ENCODE measurements around the gene GEMIN8.

Gene GEMIN8

GRCh38 chrX:14014526-14014925 lies 15.2 kb downstream of the GEMIN8 start:
- no peak for DNase-seq

GRCh38 chrX:14013054-14013453 lies 16.6 kb downstream of the GEMIN8 start:
- no peak for DNase-seq

GRCh38 chrX:14010566-14010965 lies 19.1 kb downstream of the GEMIN8 start:
- no peak for DNase-seq

- DNase-seq: no peak
Measured at GRCh38 chrX:14006540-14006939, 23.2 kb downstream of the GEMIN8 start.

GRCh38 chrX:14003876-14004425 lies 25.7 kb downstream of the GEMIN8 start:
- no peak for DNase-seq

GRCh38 chrX:14003028-14003427 lies 26.7 kb downstream of the GEMIN8 start:
- no peak for DNase-seq

GRCh38 chrX:13996650-13997049 lies 33.0 kb downstream of the GEMIN8 start:
- no peak for DNase-seq

- DNase-seq: no peak
Measured at GRCh38 chrX:13994536-13995080, 35.1 kb downstream of the GEMIN8 start.

- DNase-seq: no peak
Measured at GRCh38 chrX:13994104-13994503, 35.6 kb downstream of the GEMIN8 start.

GRCh38 chrX:13990126-13990800 lies 39.4 kb downstream of the GEMIN8 start:
- no peak for DNase-seq

GRCh38 chrX:13985697-13986435 lies 43.8 kb downstream of the GEMIN8 start:
- DNase-seq: no peak

- no peak for DNase-seq
Measured at GRCh38 chrX:13983734-13984133, 46.0 kb downstream of the GEMIN8 start.

- no peak for DNase-seq
Measured at GRCh38 chrX:13968198-13968597, 61.5 kb downstream of the GEMIN8 start.

- no peak for DNase-seq
Measured at GRCh38 chrX:13967636-13968035, 62.1 kb downstream of the GEMIN8 start.

GRCh38 chrX:13966793-13967125 lies 62.9 kb downstream of the GEMIN8 start:
- no peak for DNase-seq

GRCh38 chrX:13966071-13966792 lies 63.5 kb downstream of the GEMIN8 start:
- no peak for DNase-seq

- no peak for DNase-seq
Measured at GRCh38 chrX:13965531-13965930, 64.2 kb downstream of the GEMIN8 start.

- no peak for DNase-seq
Measured at GRCh38 chrX:13956998-13957397, 72.7 kb downstream of the GEMIN8 start.

Data from NCI-H1694 treated with DMSO at 0.1 percent for 48 hours (cell line).